ENCODE results near the gene GRIN2B. TPM values are rescaled to one million over a fixed set of nuclear protein-coding genes. Genes with fewer than 3 reads are reported as not detected.

Gene GRIN2B
- total RNA-seq, 3 donors from 2014 or later (not counting 1 experiment from before 2014, with no cell fraction given) = not detected

- no peaks in the 10 kb centered on the region for H3K4me1 Mint-ChIP-seq
- no peak overlapping the region for H3K4me3 ChIP-seq (ENCODE audit: low read length)
- ATAC-seq = no peak
- H3K4me3 Mint-ChIP-seq = no peak overlapping the region
- no peak overlapping the region for H3K27ac Mint-ChIP-seq
- H3K36me3 ChIP-seq (ENCODE audit: control insufficient read depth, insufficient read depth, low read length) = no peaks in the 10 kb centered on the region
- TF ChIP-seq CTCF (IDR thresholded peaks at IDR 0.05) = no peak
- H3K27me3 Mint-ChIP-seq (ENCODE audit: low read depth in 2 of 2) = peaks cover 3 to 6% of the 10 kb centered on the region in 2 donors
- intact Hi-C loops (cut with micrococcal nuclease) = no loop called here
- H3K9me3 ChIP-seq (ENCODE audit: control insufficient read depth, insufficient read depth, low read length) = no peaks in the 10 kb centered on the region
- H3K9me3 Mint-ChIP-seq = no peaks in the 10 kb centered on the region
- no peak for DNase-seq
- 86% methylated on average over 5 of the region's 5 CpGs for WGBS (ENCODE audit: insufficient coverage)
- H3K27ac ChIP-seq (ENCODE audit: low read length) = no peak overlapping the region
- no peaks in the 10 kb centered on the region for H3K4me1 ChIP-seq (ENCODE audit: control insufficient read depth, insufficient read depth, low read length)
- no peaks in the 10 kb centered on the region for H3K36me3 Mint-ChIP-seq
- H3K27me3 ChIP-seq (ENCODE audit: control insufficient read depth, insufficient read depth, low read length) = no peaks in the 10 kb centered on the region
Observed at GRCh38 chr12:13964666-13965065, 16.7 kb downstream of the GRIN2B start.

- intact Hi-C loops (cut with micrococcal nuclease) = no loop called here
- Histone ChIP-seq H3K9me3 (ENCODE audit: control insufficient read depth, insufficient read depth, low read length) (no peaks in the 10 kb centered on the region), H3K27ac (ENCODE audit: low read length) (no peak overlapping the region), H3K27me3 (ENCODE audit: control insufficient read depth, insufficient read depth, low read length) (no peaks in the 10 kb centered on the region), H3K36me3 (ENCODE audit: control insufficient read depth, insufficient read depth, low read length) (no peaks in the 10 kb centered on the region), H3K4me3 (ENCODE audit: low read length) (no peak overlapping the region), H3K4me1 (ENCODE audit: control insufficient read depth, insufficient read depth, low read length) (no peaks in the 10 kb centered on the region)
- ATAC-seq = no peak
- no peak for TF ChIP-seq CTCF (IDR thresholded peaks at IDR 0.05)
- no peaks in the 10 kb centered on the region for H3K4me1 Mint-ChIP-seq
- no peak overlapping the region for H3K4me3 Mint-ChIP-seq
- H3K9me3 Mint-ChIP-seq = no peaks in the 10 kb centered on the region
- H3K27ac Mint-ChIP-seq = no peak overlapping the region
- WGBS (ENCODE audit: insufficient coverage) = 82% methylated on average over 8 of the region's 8 CpGs
- peaks cover 6 to 10% of the 10 kb centered on the region in 2 donors for H3K27me3 Mint-ChIP-seq (ENCODE audit: low read depth in 2 of 2)
- no peak for DNase-seq
- no peaks in the 10 kb centered on the region for H3K36me3 Mint-ChIP-seq
Observed at GRCh38 chr12:13962699-13963098, 18.7 kb downstream of the GRIN2B start.

GRCh38 chr12:13961971-13962370 is 19.4 kb downstream of the GRIN2B start:
- H3K27ac Mint-ChIP-seq = no peak overlapping the region
- H3K36me3 Mint-ChIP-seq = no peaks in the 10 kb centered on the region
- H3K4me1 Mint-ChIP-seq = no peaks in the 10 kb centered on the region
- intact Hi-C loops (cut with micrococcal nuclease) = no loop called here
- H3K4me1 ChIP-seq (ENCODE audit: control insufficient read depth, insufficient read depth, low read length) = no peaks in the 10 kb centered on the region
- ATAC-seq (no peak), DNase-seq (no peak)
- H3K9me3 ChIP-seq (ENCODE audit: control insufficient read depth, insufficient read depth, low read length) = no peaks in the 10 kb centered on the region
- no peak overlapping the region for H3K4me3 Mint-ChIP-seq
- 77% methylated on average over 6 of the region's 6 CpGs for WGBS (ENCODE audit: insufficient coverage)
- no peaks in the 10 kb centered on the region for H3K9me3 Mint-ChIP-seq
- peaks cover 6 to 10% of the 10 kb centered on the region in 2 donors for H3K27me3 Mint-ChIP-seq (ENCODE audit: low read depth in 2 of 2)
- no peaks in the 10 kb centered on the region for H3K36me3 ChIP-seq (ENCODE audit: control insufficient read depth, insufficient read depth, low read length)
- no peak for TF ChIP-seq CTCF (IDR thresholded peaks at IDR 0.05)
- no peaks in the 10 kb centered on the region for H3K27me3 ChIP-seq (ENCODE audit: control insufficient read depth, insufficient read depth, low read length)
- no peak overlapping the region for H3K4me3 ChIP-seq (ENCODE audit: low read length)
- no peak overlapping the region for H3K27ac ChIP-seq (ENCODE audit: low read length)

- intact Hi-C loops (cut with micrococcal nuclease) = no loop called here
Observed at GRCh38 chr12:13959131-13959723, 22.2 kb downstream of the GRIN2B start.

More at GRCh38 chr12:13959131-13959723, 22.2 kb downstream of the GRIN2B start:
- H3K9me3 Mint-ChIP-seq = no peaks in the 10 kb centered on the region
- no peaks in the 10 kb centered on the region for H3K27me3 ChIP-seq (ENCODE audit: control insufficient read depth, insufficient read depth, low read length)
- no peaks in the 10 kb centered on the region for H3K4me1 ChIP-seq (ENCODE audit: control insufficient read depth, insufficient read depth, low read length)
- no peak for ATAC-seq
- H3K27ac ChIP-seq (ENCODE audit: low read length) = no peak overlapping the region
- no peak for TF ChIP-seq CTCF (IDR thresholded peaks at IDR 0.05)
- no peaks in the 10 kb centered on the region for H3K36me3 Mint-ChIP-seq
- H3K36me3 ChIP-seq (ENCODE audit: control insufficient read depth, insufficient read depth, low read length) = no peaks in the 10 kb centered on the region
- H3K27me3 Mint-ChIP-seq (ENCODE audit: low read depth in 2 of 2) = peaks cover 6 to 10% of the 10 kb centered on the region in 2 donors
- no peak overlapping the region for H3K27ac Mint-ChIP-seq
- H3K4me3 Mint-ChIP-seq = no peak overlapping the region
- DNase-seq = no peak
- no peaks in the 10 kb centered on the region for H3K4me1 Mint-ChIP-seq
- WGBS (ENCODE audit: insufficient coverage) = 71% methylated on average over 9 of the region's 9 CpGs
- H3K4me3 ChIP-seq (ENCODE audit: low read length) = no peak overlapping the region
- no peaks in the 10 kb centered on the region for H3K9me3 ChIP-seq (ENCODE audit: control insufficient read depth, insufficient read depth, low read length)

All from natural killer cell (primary cell).